PC-3 (cell line): Measurements from ENCODE around the gene MAP2K5. TPM values are rescaled to one million over a fixed set of nuclear protein-coding genes. Genes with fewer than 3 reads are reported as not detected.

Source experiments
- ATAC-seq: fragments of 200-7000 bp; cut with Tn5 transposase; 2 replicates; pipeline ENCODE4 v1.9.1; 2020; ENCODE audit warnings: mild to moderate bottlenecking, moderate library complexity
- BruUV-seq: library from RNA; stranded (reverse); fragments of 400-500 nt; replicated peaks from 2 replicates; lab custom pipeline; 2021; lab: Mats Ljungman, UMichigan
- CTCF ChIA-PET: fragments of 300-600 bp; sonication (Branson Sonifier 250); formaldehyde crosslinking; loops from one replicate; lab custom pipeline; 2022; ENCODE audit warnings: antibody characterized with exemption; lab: Charles Lee
- POLR2A ChIA-PET: fragments of 300-600 bp; sonication (Branson Sonifier 250); formaldehyde crosslinking; loops from one replicate; lab custom pipeline; 2022; ENCODE audit warnings: antibody characterized with exemption; ENCODE audit not compliant: unreplicated experiment; lab: Charles Lee
- DNase-seq: peaks from one replicate; pipeline ENCODE4 v3.0.0-alpha.2; 2015
- H2AFZ ChIP-seq: fragments of 300-600 bp; sonication (generic); 2 replicates; pipeline ENCODE4 v1.6.0; 2016; ENCODE audit warnings: antibody characterized with exemption, low read length
- H3F3A ChIP-seq: fragments of 300-600 bp; sonication (generic); one replicate; pipeline ENCODE4 v1.6.0; 2017; ENCODE audit warnings: antibody characterized with exemption, low read length, control low read depth, mild to moderate bottlenecking; ENCODE audit not compliant: unreplicated experiment
- H3K27ac ChIP-seq: fragments of 300-600 bp; sonication (generic); 2 replicates; pipeline ENCODE4 v1.5.1; 2016; ENCODE audit warnings: mild to moderate bottlenecking, low read length
- H3K27me3 ChIP-seq: fragments of 300-600 bp; sonication (generic); 2 replicates; pipeline ENCODE4 v1.6.1; 2016; ENCODE audit warnings: low read length, mixed read lengths
- H3K36me3 ChIP-seq: fragments of 300-600 bp; sonication (generic); 2 replicates; pipeline ENCODE4 v1.6.1; 2016; ENCODE audit warnings: low read depth, mixed run types, low read length, mixed read lengths
- H3K4me1 ChIP-seq: fragments of 300-600 bp; sonication (generic); 2 replicates; pipeline ENCODE4 v1.5.1; 2016; ENCODE audit warnings: low read length; ENCODE audit not compliant: insufficient read depth
- H3K4me2 ChIP-seq: fragments of 300-600 bp; sonication (generic); 2 replicates; pipeline ENCODE4 v1.6.0; 2016; ENCODE audit warnings: low read length
- H3K4me3 ChIP-seq: fragments of 300-600 bp; sonication (generic); 2 replicates; pipeline ENCODE4 v1.5.1; 2016; ENCODE audit warnings: mild to moderate bottlenecking, low read length, mixed read lengths
- H3K79me2 ChIP-seq: fragments of 300-600 bp; sonication (generic); 2 replicates; pipeline ENCODE4 v1.6.1; 2017; ENCODE audit warnings: low read length, mixed read lengths
- H3K9ac ChIP-seq: fragments of 300-600 bp; sonication (generic); 2 replicates; pipeline ENCODE4 v1.6.0; 2016; ENCODE audit warnings: mild to moderate bottlenecking, low read length
- H3K9me2 ChIP-seq: fragments of 300-600 bp; sonication (generic); replicated peaks from 2 replicates; pipeline ENCODE4 v1.6.1; 2016; ENCODE audit warnings: mixed run types, low read length, mixed read lengths
- H3K9me3 ChIP-seq: fragments of 300-600 bp; sonication (generic); 2 replicates; pipeline ENCODE4 v1.6.1; 2016; ENCODE audit warnings: low read length, mixed read lengths
- H4K20me1 ChIP-seq: fragments of 300-600 bp; sonication (generic); 2 replicates; pipeline ENCODE4 v1.6.1; 2016; ENCODE audit warnings: low read length, mixed read lengths
- EZH2 ChIP-seq: fragments of 300-600 bp; sonication (generic); IDR thresholded peaks from one replicate; pipeline ENCODE4 v1.6.1; 2017; ENCODE audit warnings: antibody characterized with exemption, mild to moderate bottlenecking, low read length; ENCODE audit not compliant: unreplicated experiment
- EZH2phosphoT487 ChIP-seq: fragments of 300-600 bp; sonication (generic); IDR thresholded peaks from 2 replicates; pipeline ENCODE4 v1.6.1; 2018; ENCODE audit warnings: mild to moderate bottlenecking, antibody characterized with exemption, low read length, borderline replicate concordance
- intact Hi-C: fragments of 100-400 bp; cut with micrococcal nuclease; formaldehyde crosslinking; loops from 2 replicates; pipeline ENCODE4 v1.9.0; 2023
- total RNA-seq: library from RNA; depleted of rRNA; stranded (reverse); fragments of >200 nt; gene quantifications from 2 replicates; pipeline ENCODE4 v1.2.3, GENCODE V29; 2014
- TF ChIP-seq, protein P1 (sequence below): fragments of 300-600 bp; sonication (generic); conservative IDR thresholded peaks from 2 replicates; pipeline ENCODE4 v1.5.1; 2017; ENCODE audit warnings: antibody characterized with exemption, low read depth, mild to moderate bottlenecking, low read length

Gene MAP2K5
- total RNA-seq, 1 experiment from 2014 or later = 5.5 TPM

DNA sequence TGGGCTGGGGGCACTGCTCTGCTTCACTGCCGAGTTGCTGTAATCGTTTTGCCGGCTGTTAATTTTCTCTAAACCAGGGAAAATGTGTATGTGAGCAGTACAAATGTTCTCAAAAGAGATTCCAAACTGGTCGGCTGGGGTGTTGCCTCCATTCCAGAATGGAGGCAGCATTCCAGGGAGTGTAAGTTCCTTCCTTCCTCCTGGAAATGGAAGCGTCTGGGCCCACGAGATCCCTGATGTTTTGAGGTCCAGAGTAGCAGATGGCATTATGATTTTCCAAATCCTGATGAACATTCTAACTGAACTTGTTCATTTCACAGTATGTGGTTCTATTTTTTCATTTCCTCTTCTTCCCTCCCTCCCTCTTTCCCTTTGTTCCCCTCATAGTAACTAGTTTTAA, 218.4 kb downstream of the MAP2K5 start:
- H3K4me2 ChIP-seq = no peak overlapping the region
- POLR2A ChIA-PET = no interaction called here
- no peaks in the 10 kb centered on the region for H3F3A ChIP-seq
- no peaks in the 10 kb centered on the region for H4K20me1 ChIP-seq
- no peaks in the 10 kb centered on the region for H3K36me3 ChIP-seq
- no peaks in the 10 kb centered on the region for H3K9me3 ChIP-seq
- no peaks in the 10 kb centered on the region for H3K4me1 ChIP-seq
- ATAC-seq = no peak
- TF ChIP-seq EZH2phosphoT487 (no peak), EZH2 (no peak)
- TF ChIP-seq, protein P1, sequence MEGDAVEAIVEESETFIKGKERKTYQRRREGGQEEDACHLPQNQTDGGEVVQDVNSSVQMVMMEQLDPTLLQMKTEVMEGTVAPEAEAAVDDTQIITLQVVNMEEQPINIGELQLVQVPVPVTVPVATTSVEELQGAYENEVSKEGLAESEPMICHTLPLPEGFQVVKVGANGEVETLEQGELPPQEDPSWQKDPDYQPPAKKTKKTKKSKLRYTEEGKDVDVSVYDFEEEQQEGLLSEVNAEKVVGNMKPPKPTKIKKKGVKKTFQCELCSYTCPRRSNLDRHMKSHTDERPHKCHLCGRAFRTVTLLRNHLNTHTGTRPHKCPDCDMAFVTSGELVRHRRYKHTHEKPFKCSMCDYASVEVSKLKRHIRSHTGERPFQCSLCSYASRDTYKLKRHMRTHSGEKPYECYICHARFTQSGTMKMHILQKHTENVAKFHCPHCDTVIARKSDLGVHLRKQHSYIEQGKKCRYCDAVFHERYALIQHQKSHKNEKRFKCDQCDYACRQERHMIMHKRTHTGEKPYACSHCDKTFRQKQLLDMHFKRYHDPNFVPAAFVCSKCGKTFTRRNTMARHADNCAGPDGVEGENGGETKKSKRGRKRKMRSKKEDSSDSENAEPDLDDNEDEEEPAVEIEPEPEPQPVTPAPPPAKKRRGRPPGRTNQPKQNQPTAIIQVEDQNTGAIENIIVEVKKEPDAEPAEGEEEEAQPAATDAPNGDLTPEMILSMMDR = no peak
- intact Hi-C loops = no loop called here
- H3K27me3 ChIP-seq = no peaks in the 10 kb centered on the region
- no TSS peak for BruUV-seq
- CTCF ChIA-PET = no interaction called here
- H3K9me2 ChIP-seq = no peaks in the 10 kb centered on the region
- H2AFZ ChIP-seq = no peak overlapping the region
- no peaks in the 10 kb centered on the region for H3K79me2 ChIP-seq
- no peak overlapping the region for H3K27ac ChIP-seq
- H3K9ac ChIP-seq = no peak overlapping the region
- DNase-seq = no peak
- no peak overlapping the region for H3K4me3 ChIP-seq

GRCh38 chr15:67761343-67761742, 218.8 kb downstream of the MAP2K5 start:
- H3K27ac ChIP-seq = no peak overlapping the region
- no peaks in the 10 kb centered on the region for H3K4me1 ChIP-seq
- no peak for DNase-seq
- H2AFZ ChIP-seq = no peak overlapping the region
- H3K36me3 ChIP-seq = no peaks in the 10 kb centered on the region
- intact Hi-C loops = no loop called here
- H3K27me3 ChIP-seq = no peaks in the 10 kb centered on the region
- no peak overlapping the region for H3K4me2 ChIP-seq
- no peaks in the 10 kb centered on the region for H3K79me2 ChIP-seq
- ChIA-PET POLR2A (no interaction called here), CTCF (no interaction called here)
- no peaks in the 10 kb centered on the region for H3K9me2 ChIP-seq
- no peaks in the 10 kb centered on the region for H3K9me3 ChIP-seq
- no peaks in the 10 kb centered on the region for H3F3A ChIP-seq
- BruUV-seq = no TSS peak
- TF ChIP-seq, protein P1 = no peak
- TF ChIP-seq EZH2 (no peak), EZH2phosphoT487 (no peak)
- ATAC-seq = no peak
- no peak overlapping the region for H3K9ac ChIP-seq
- H4K20me1 ChIP-seq = no peaks in the 10 kb centered on the region
- H3K4me3 ChIP-seq = no peak overlapping the region

DNA sequence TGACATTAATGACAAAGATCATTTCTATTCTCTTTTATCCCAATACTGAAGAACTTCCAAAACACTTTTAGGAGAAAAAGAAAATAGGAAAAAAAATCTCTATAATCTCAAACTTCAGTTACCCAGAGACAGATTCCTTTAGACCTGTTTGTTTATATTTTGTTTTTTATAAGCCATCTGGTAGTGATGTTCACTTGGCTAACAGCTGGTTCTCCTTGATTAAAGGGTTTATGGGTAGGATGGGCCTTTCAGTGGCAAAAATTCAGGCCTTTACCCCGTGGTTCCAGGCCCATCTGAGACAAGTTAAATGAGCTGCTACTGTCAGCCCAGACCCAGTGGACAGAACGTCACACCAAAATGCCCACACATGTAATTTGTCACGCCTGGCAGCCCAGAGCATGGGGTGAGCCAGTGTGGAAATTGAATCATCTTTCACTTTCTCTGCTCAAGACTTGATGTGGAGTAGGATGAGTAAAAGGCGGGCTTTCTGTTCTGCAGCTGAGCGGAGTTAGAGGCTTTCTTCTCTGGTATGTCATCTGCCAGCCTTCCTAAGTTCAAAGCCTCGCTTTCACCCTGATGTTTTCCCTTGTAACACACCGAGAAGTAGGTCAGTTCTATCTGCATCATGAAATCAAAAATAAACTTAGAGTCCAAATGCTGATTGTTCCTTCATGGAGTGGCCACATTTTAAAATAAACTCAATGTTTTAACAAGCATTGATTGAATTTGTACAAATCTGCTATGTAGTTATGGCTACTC, 220.3 kb downstream of the MAP2K5 start:
- H3K79me2 ChIP-seq = no peaks in the 10 kb centered on the region
- ChIA-PET POLR2A (no interaction called here), CTCF (no interaction called here)
- TF ChIP-seq, protein P1 = no peak
- no peaks in the 10 kb centered on the region for H3K27me3 ChIP-seq
- no peak overlapping the region for H3K4me2 ChIP-seq
- no peaks in the 10 kb centered on the region for H4K20me1 ChIP-seq
- DNase-seq (no peak), ATAC-seq (no peak)
- H3K9me3 ChIP-seq = no peaks in the 10 kb centered on the region
- no peaks in the 10 kb centered on the region for H3K36me3 ChIP-seq
- no peaks in the 10 kb centered on the region for H3F3A ChIP-seq
- no peaks in the 10 kb centered on the region for H3K4me1 ChIP-seq
- intact Hi-C loops = no loop called here
- H3K4me3 ChIP-seq = no peak overlapping the region
- no peak overlapping the region for H2AFZ ChIP-seq
- no peaks in the 10 kb centered on the region for H3K9me2 ChIP-seq
- BruUV-seq = no TSS peak
- H3K27ac ChIP-seq = no peak overlapping the region
- H3K9ac ChIP-seq = no peak overlapping the region
